ENCODE results near the gene TUT7. TPM values are rescaled to one million over a fixed set of nuclear protein-coding genes. Genes with fewer than 3 reads are reported as not detected.
"Not testable (repeated sequence)": the region's sequence is repeated elsewhere in the genome, so short reads cannot be mapped to it uniquely, and the experiment has no call there.

The TUT7 gene
- total and polyA plus RNA-seq, 4 donors: 7.1 to 38.1 (median 18.1) TPM

GRCh38 chr9:86301686-86302085 lies 52.5 kb downstream of the TUT7 start:
- Histone ChIP-seq H3K27me3 (ENCODE audit: control insufficient read depth in 1 of 2, insufficient read depth in 2 of 2, low read length in 1 of 2) (no peaks in the 10 kb centered on the region), H3K4me1 (ENCODE audit: control insufficient read depth in 1 of 2, insufficient read depth in 2 of 2, low read length in 2 of 2) (no peaks in the 10 kb centered on the region), H3K36me3 (ENCODE audit: control insufficient read depth in 1 of 2, insufficient read depth in 2 of 2, low read length in 1 of 2) (peaks cover 14 to 16% of the 10 kb centered on the region in 2 donors), H3K9me3 (ENCODE audit: control insufficient read depth, low read length) (no peaks in the 10 kb centered on the region), H3K27ac (ENCODE audit: low read depth in 1 of 2, low read length in 2 of 2) (no peak overlapping the region), H3K4me3 (ENCODE audit: low read length in 2 of 2) (no peak overlapping the region)
- ATAC-seq (ENCODE audit: low FRiP score): no peak
- 39 to 50% methylated on average over 1 of the region's 1 CpG for WGBS, 2 donors
- DNase-seq: no peak
- intact Hi-C loops (cut with DNase I): no loop called here

- intact Hi-C loops (cut with DNase I): no loop called here
- Histone ChIP-seq H3K4me3 (ENCODE audit: low read length in 2 of 2) (no peak overlapping the region), H3K36me3 (ENCODE audit: control insufficient read depth in 1 of 2, insufficient read depth in 2 of 2, low read length in 1 of 2) (peaks cover 14 to 15% of the 10 kb centered on the region in 2 donors), H3K9me3 (ENCODE audit: control insufficient read depth, low read length) (no peaks in the 10 kb centered on the region), H3K4me1 (ENCODE audit: control insufficient read depth in 1 of 2, insufficient read depth in 2 of 2, low read length in 2 of 2) (no peaks in the 10 kb centered on the region), H3K27ac (ENCODE audit: low read depth in 1 of 2, low read length in 2 of 2) (no peak overlapping the region), H3K27me3 (ENCODE audit: control insufficient read depth in 1 of 2, insufficient read depth in 2 of 2, low read length in 1 of 2) (no peaks in the 10 kb centered on the region)
- no peak for DNase-seq
- no peak for ATAC-seq (ENCODE audit: low FRiP score)
- 92 to 99% methylated on average over 2 of the region's 2 CpGs for WGBS, 2 donors
Observed at GRCh38 chr9:86300701-86301100, 53.5 kb downstream of the TUT7 start.

GRCh38 chr9:86298873-86299272 lies 55.3 kb downstream of the TUT7 start:
- Histone ChIP-seq H3K4me3 (ENCODE audit: low read length in 2 of 2) (no peak overlapping the region), H3K4me1 (ENCODE audit: control insufficient read depth in 1 of 2, insufficient read depth in 2 of 2, low read length in 2 of 2) (no peaks in the 10 kb centered on the region), H3K27ac (ENCODE audit: low read depth in 1 of 2, low read length in 2 of 2) (no peak overlapping the region), H3K36me3 (ENCODE audit: control insufficient read depth in 1 of 2, insufficient read depth in 2 of 2, low read length in 1 of 2) (peaks cover 14 to 15% of the 10 kb centered on the region in 2 donors), H3K27me3 (ENCODE audit: control insufficient read depth in 1 of 2, insufficient read depth in 2 of 2, low read length in 1 of 2) (no peaks in the 10 kb centered on the region), H3K9me3 (ENCODE audit: control insufficient read depth, low read length) (no peaks in the 10 kb centered on the region)
- intact Hi-C loops (cut with DNase I): no loop called here
- ATAC-seq (ENCODE audit: low FRiP score) (no peak), DNase-seq (no peak)
- WGBS, 2 donors: 88 to 94% methylated on average over 11 of the region's 11 CpGs

- intact Hi-C loops (cut with DNase I); H3K36me3 ChIP-seq (ENCODE audit: control insufficient read depth in 1 of 2, insufficient read depth in 2 of 2, low read length in 1 of 2); H3K27me3 ChIP-seq (ENCODE audit: control insufficient read depth in 1 of 2, insufficient read depth in 2 of 2, low read length in 1 of 2); H3K9me3 ChIP-seq (ENCODE audit: control insufficient read depth, low read length); H3K4me3 ChIP-seq (ENCODE audit: low read length in 2 of 2); H3K27ac ChIP-seq (ENCODE audit: low read depth in 1 of 2, low read length in 2 of 2); ATAC-seq (ENCODE audit: low FRiP score); DNase-seq; H3K4me1 ChIP-seq (ENCODE audit: control insufficient read depth in 1 of 2, insufficient read depth in 2 of 2, low read length in 2 of 2): not testable (repeated sequence)
- WGBS, 2 donors: 84 to 87% methylated on average over 6 of the region's 6 CpGs
Observed at GRCh38 chr9:86290341-86290740, 63.9 kb downstream of the TUT7 start.

GRCh38 chr9:86288499-86289198 lies 65.6 kb downstream of the TUT7 start:
- Histone ChIP-seq H3K9me3 (ENCODE audit: control insufficient read depth, low read length) (no peaks in the 10 kb centered on the region), H3K27ac (ENCODE audit: low read depth in 1 of 2, low read length in 2 of 2) (no peak overlapping the region), H3K36me3 (ENCODE audit: control insufficient read depth in 1 of 2, insufficient read depth in 2 of 2, low read length in 1 of 2) (no peaks in the 10 kb centered on the region), H3K4me3 (ENCODE audit: low read length in 2 of 2) (no peak overlapping the region), H3K4me1 (ENCODE audit: control insufficient read depth in 1 of 2, insufficient read depth in 2 of 2, low read length in 2 of 2) (no peaks in the 10 kb centered on the region), H3K27me3 (ENCODE audit: control insufficient read depth in 1 of 2, insufficient read depth in 2 of 2, low read length in 1 of 2) (no peaks in the 10 kb centered on the region)
- WGBS, 2 donors: 82 to 86% methylated on average over 6 of the region's 6 CpGs
- intact Hi-C loops (cut with DNase I): no loop called here
- ATAC-seq (ENCODE audit: low FRiP score): no peak
- DNase-seq: no peak

- no peak for DNase-seq
- no peak for ATAC-seq (ENCODE audit: low FRiP score)
- no peaks in the 10 kb centered on the region for H3K27me3 ChIP-seq (ENCODE audit: control insufficient read depth in 1 of 2, insufficient read depth in 2 of 2, low read length in 1 of 2)
- H3K4me1 ChIP-seq (ENCODE audit: control insufficient read depth in 1 of 2, insufficient read depth in 2 of 2, low read length in 2 of 2): no peaks in the 10 kb centered on the region
- 61 to 73% methylated on average over 7 of the region's 7 CpGs for WGBS, 2 donors
- no peaks in the 10 kb centered on the region for H3K9me3 ChIP-seq (ENCODE audit: control insufficient read depth, low read length)
- intact Hi-C loops (cut with DNase I): no loop called here
- H3K36me3 ChIP-seq (ENCODE audit: control insufficient read depth in 1 of 2, insufficient read depth in 2 of 2, low read length in 1 of 2): no peaks in the 10 kb centered on the region
- H3K27ac ChIP-seq (ENCODE audit: low read depth in 1 of 2, low read length in 2 of 2): no peak overlapping the region
- H3K4me3 ChIP-seq (ENCODE audit: low read length in 2 of 2): no peak overlapping the region
Observed at GRCh38 chr9:86287013-86287412, 67.2 kb downstream of the TUT7 start.

- intact Hi-C loops (cut with DNase I): no loop called here
- H3K9me3 ChIP-seq (ENCODE audit: control insufficient read depth, low read length): no peaks in the 10 kb centered on the region
- WGBS, 2 donors: 53 to 70% methylated on average over 3 of the region's 3 CpGs
- no peaks in the 10 kb centered on the region for H3K4me1 ChIP-seq (ENCODE audit: control insufficient read depth in 1 of 2, insufficient read depth in 2 of 2, low read length in 2 of 2)
- H3K27me3 ChIP-seq (ENCODE audit: control insufficient read depth in 1 of 2, insufficient read depth in 2 of 2, low read length in 1 of 2): no peaks in the 10 kb centered on the region
- H3K4me3 ChIP-seq (ENCODE audit: low read length in 2 of 2): no peak overlapping the region
- H3K36me3 ChIP-seq (ENCODE audit: control insufficient read depth in 1 of 2, insufficient read depth in 2 of 2, low read length in 1 of 2): no peaks in the 10 kb centered on the region
- DNase-seq (no peak), ATAC-seq (ENCODE audit: low FRiP score) (no peak)
- no peak overlapping the region for H3K27ac ChIP-seq (ENCODE audit: low read depth in 1 of 2, low read length in 2 of 2)
Observed at GRCh38 chr9:86286278-86286677, 67.9 kb downstream of the TUT7 start.

GRCh38 chr9:86285261-86285660 lies 68.9 kb downstream of the TUT7 start:
- no peaks in the 10 kb centered on the region for H3K27me3 ChIP-seq (ENCODE audit: control insufficient read depth in 1 of 2, insufficient read depth in 2 of 2, low read length in 1 of 2)
- ATAC-seq (ENCODE audit: low FRiP score) (no peak), DNase-seq (no peak)
- WGBS, 2 donors: 47 to 49% methylated on average over 2 of the region's 2 CpGs
- intact Hi-C loops (cut with DNase I): no loop called here
- H3K4me1 ChIP-seq (ENCODE audit: control insufficient read depth in 1 of 2, insufficient read depth in 2 of 2, low read length in 2 of 2): no peaks in the 10 kb centered on the region
- no peaks in the 10 kb centered on the region for H3K36me3 ChIP-seq (ENCODE audit: control insufficient read depth in 1 of 2, insufficient read depth in 2 of 2, low read length in 1 of 2)
- no peak overlapping the region for H3K27ac ChIP-seq (ENCODE audit: low read depth in 1 of 2, low read length in 2 of 2)
- H3K9me3 ChIP-seq (ENCODE audit: control insufficient read depth, low read length): no peaks in the 10 kb centered on the region
- no peak overlapping the region for H3K4me3 ChIP-seq (ENCODE audit: low read length in 2 of 2)

- H3K27ac ChIP-seq (ENCODE audit: low read depth in 1 of 2, low read length in 2 of 2): peak overlapping the region in 1 of 2 donors; percentile 43
- ATAC-seq (ENCODE audit: low FRiP score) (peak; percentile 59), DNase-seq (no peak)
- intact Hi-C loops (cut with DNase I): loop anchor here in 1 of 2 donors (2.0 kb wide), 1 partner anchor 342 kb away; the partner anchor contains the start of gene NAA35
- H3K27me3 ChIP-seq (ENCODE audit: control insufficient read depth in 1 of 2, insufficient read depth in 2 of 2, low read length in 1 of 2): no peaks in the 10 kb centered on the region
- H3K4me3 ChIP-seq (ENCODE audit: low read length in 2 of 2): peak overlapping the region; percentile 39 to 68
- no peaks in the 10 kb centered on the region for H3K9me3 ChIP-seq (ENCODE audit: control insufficient read depth, low read length)
- H3K4me1 ChIP-seq (ENCODE audit: control insufficient read depth in 1 of 2, insufficient read depth in 2 of 2, low read length in 2 of 2): no peaks in the 10 kb centered on the region
- 15 to 16% methylated on average over 12 of the region's 12 CpGs for WGBS, 2 donors
- no peaks in the 10 kb centered on the region for H3K36me3 ChIP-seq (ENCODE audit: control insufficient read depth in 1 of 2, insufficient read depth in 2 of 2, low read length in 1 of 2)
Observed at GRCh38 chr9:86282979-86283535, 71.2 kb downstream of the TUT7 start.
